Measurements from ENCODE around the gene HRH1. TPM values are rescaled to one million over a fixed set of nuclear protein-coding genes. Genes with fewer than 3 reads are reported as not detected.

HRH1 gene
- total and polyA plus RNA-seq, 2 donors (not counting 3 experiments of a cell fraction or from before 2014, with no cell fraction given), result 16.2 to 21.2 TPM

GRCh38 chr3:11185564-11186317 lies 31.4 kb downstream of the HRH1 start:
- TSS peak; percentile 6 for BruUV-seq (replicated peaks)
- ChIA-PET POLR2A (interaction anchor here (1.1 to 3.9 kb wide), 2 partner anchors 10 to 15 kb away, joined by 5 to 23 read pairs; no protein-coding TSS in a partner anchor), CTCF (interaction anchor here (0.8 to 2.9 kb wide), 7 partner anchors 10 to 150 kb away, joined by 3 to 19 read pairs (median 5); no protein-coding TSS in a partner anchor)
- peak; percentile 74 for FAIRE-seq
- Histone ChIP-seq H3K9ac (replicated peaks; ENCODE audit: extremely low read depth, insufficient read depth, low read length) (peak overlapping the region; percentile 40), H3K36me3 (ENCODE audit: control insufficient read depth in 2 of 2, extremely low read depth in 1 of 2, insufficient read depth in 2 of 2, low read length in 2 of 2) (peaks cover 0 to 2% of the 10 kb centered on the region in 2 experiments), H3K9me1 (replicated peaks; ENCODE audit: control insufficient read depth, extremely low read depth, insufficient read depth, low read length) (no peaks in the 10 kb centered on the region), H3K79me2 (ENCODE audit: control insufficient read depth, insufficient read depth, low read length) (peaks cover 19% of the 10 kb centered on the region), H4K20me1 (replicated peaks; ENCODE audit: control insufficient read depth, extremely low read depth, insufficient read depth, low read length) (no peaks in the 10 kb centered on the region), H3K4me1 (ENCODE audit: control insufficient read depth, extremely low read depth, insufficient read depth, low read length) (peaks cover 45% of the 10 kb centered on the region), H3K27me3 (ENCODE audit: control insufficient read depth in 2 of 2, insufficient read depth in 2 of 2, low read length in 2 of 2) (no peaks in the 10 kb centered on the region), H3K27ac (ENCODE audit: insufficient read depth, low read depth, low read length) (peak overlapping the region; percentile 64), H3K4me3 (replicated peaks in 1 of 3; ENCODE audit: insufficient read depth in 1 of 3, low read depth in 1 of 3, low read length in 3 of 3) (no peak overlapping the region), H2AFZ (ENCODE audit: low read depth, low read length) (no peak overlapping the region), H3K9me3 (replicated peaks; ENCODE audit: control insufficient read depth, insufficient read depth, low read length) (no peaks in the 10 kb centered on the region), H3K4me2 (ENCODE audit: insufficient read depth, low read length) (peak overlapping the region; percentile 23)
- dilution Hi-C loops (cut with MboI; ENCODE audit: extremely low pct_ligation_motif_present, low sequenced_read_pairs), result no loop called here
- peak; percentile 97 for DNase-seq (ENCODE audit: low read depth, low spot score)
- TF ChIP-seq MAX (IDR thresholded peaks at IDR 0.05; ENCODE audit: insufficient read depth, insufficient read length), result peak; percentile 57
- no peak for TF ChIP-seq FOS (IDR thresholded peaks at IDR 0.05; ENCODE audit: borderline replicate concordance, insufficient read depth, low read length)
- peak; percentile 79 for TF ChIP-seq POLR2AphosphoS5 (IDR thresholded peaks at IDR 0.05; ENCODE audit: insufficient read depth, low read depth, low read length)
- intact Hi-C loops (cut with micrococcal nuclease), result loop anchor here (1.0 kb wide), 4 partner anchors 10 to 40 kb away; no protein-coding TSS in a partner anchor

GRCh38 chr3:11186318-11186692 lies 32.0 kb downstream of the HRH1 start:
- Histone ChIP-seq H3K27ac (ENCODE audit: insufficient read depth, low read depth, low read length) (peak overlapping the region; percentile 64), H3K4me3 (replicated peaks in 1 of 3; ENCODE audit: insufficient read depth in 1 of 3, low read depth in 1 of 3, low read length in 3 of 3) (no peak overlapping the region), H3K4me1 (ENCODE audit: control insufficient read depth, extremely low read depth, insufficient read depth, low read length) (peaks cover 45% of the 10 kb centered on the region), H2AFZ (ENCODE audit: low read depth, low read length) (no peak overlapping the region), H3K27me3 (ENCODE audit: control insufficient read depth in 2 of 2, insufficient read depth in 2 of 2, low read length in 2 of 2) (no peaks in the 10 kb centered on the region), H3K9ac (replicated peaks; ENCODE audit: extremely low read depth, insufficient read depth, low read length) (peak overlapping the region; percentile 40), H3K4me2 (ENCODE audit: insufficient read depth, low read length) (peak overlapping the region; percentile 23), H3K79me2 (ENCODE audit: control insufficient read depth, insufficient read depth, low read length) (peaks cover 20% of the 10 kb centered on the region), H3K36me3 (ENCODE audit: control insufficient read depth in 2 of 2, extremely low read depth in 1 of 2, insufficient read depth in 2 of 2, low read length in 2 of 2) (peaks cover 0 to 3% of the 10 kb centered on the region in 2 experiments), H3K9me3 (replicated peaks; ENCODE audit: control insufficient read depth, insufficient read depth, low read length) (no peaks in the 10 kb centered on the region), H3K9me1 (replicated peaks; ENCODE audit: control insufficient read depth, extremely low read depth, insufficient read depth, low read length) (no peaks in the 10 kb centered on the region), H4K20me1 (replicated peaks; ENCODE audit: control insufficient read depth, extremely low read depth, insufficient read depth, low read length) (no peaks in the 10 kb centered on the region)
- ChIA-PET CTCF (interaction anchor here (0.8 to 2.9 kb wide), 7 partner anchors 9 to 149 kb away, joined by 3 to 19 read pairs (median 5); no protein-coding TSS in a partner anchor), POLR2A (interaction anchor here (1.1 to 3.9 kb wide), 2 partner anchors 9 to 15 kb away, joined by 5 to 23 read pairs; no protein-coding TSS in a partner anchor)
- TF ChIP-seq POLR2A (IDR thresholded peaks at IDR 0.05; ENCODE audit: low read depth, low read length) (no peak), CTCF (IDR thresholded peaks at IDR 0.05; ENCODE audit: extremely low read depth in 1 of 2, insufficient read depth in 1 of 2, low read depth in 1 of 2, low read length in 2 of 2) (no peak), EZH2 (IDR thresholded peaks at IDR 0.05; ENCODE audit: borderline replicate concordance, low read depth, low read length, severe bottlenecking) (no peak), JUN (IDR thresholded peaks at IDR 0.05; ENCODE audit: borderline replicate concordance, insufficient read depth, insufficient read length, low read depth) (no peak), FOS (IDR thresholded peaks at IDR 0.05; ENCODE audit: borderline replicate concordance, insufficient read depth, low read length) (no peak), GATA2 (IDR thresholded peaks at IDR 0.05; ENCODE audit: insufficient read depth, insufficient read length, low read depth, low read length) (no peak), MYC (IDR thresholded peaks at IDR 0.05; ENCODE audit: low read depth, low read length) (no peak), MAX (IDR thresholded peaks at IDR 0.05; ENCODE audit: insufficient read depth, insufficient read length) (no peak), POLR2AphosphoS5 (IDR thresholded peaks at IDR 0.05; ENCODE audit: insufficient read depth, low read depth, low read length) (no peak)
- no peak for DNase-seq (ENCODE audit: low read depth, low spot score)
- dilution Hi-C loops (cut with MboI; ENCODE audit: extremely low pct_ligation_motif_present, low sequenced_read_pairs), result no loop called here
- BruUV-seq (replicated peaks), result no TSS peak
- intact Hi-C loops (cut with micrococcal nuclease), result no loop called here
- no peak for FAIRE-seq
